MM.1S (cell line): ENCODE results near the gene LGR4.

Experiments used
- DNase-seq: peaks from one replicate; pipeline ENCODE4 v3.0.0-alpha.2; 2015
- H2AFZ ChIP-seq: fragments of 300-600 bp; sonication (generic); 2 replicates; pipeline ENCODE4 v1.6.0; 2016; ENCODE audit warnings: antibody characterized with exemption, low read length
- H3F3A ChIP-seq: fragments of 300-600 bp; sonication (generic); 2 replicates; pipeline ENCODE4 v1.6.1; 2016; ENCODE audit warnings: mild to moderate bottlenecking, antibody characterized with exemption, low read length, moderate library complexity, mixed read lengths; ENCODE audit not compliant: insufficient read depth
- H3K27ac ChIP-seq: fragments of 300-600 bp; sonication (generic); 2 replicates; pipeline ENCODE4 v1.5.1; 2016; ENCODE audit warnings: mild to moderate bottlenecking, low read length
- H3K27me3 ChIP-seq: fragments of 300-600 bp; sonication (generic); replicated peaks from 2 replicates; pipeline ENCODE4 v1.6.0; 2016; ENCODE audit warnings: low read length; ENCODE audit not compliant: insufficient read depth
- H3K36me3 ChIP-seq: fragments of 300-600 bp; sonication (generic); replicated peaks from 2 replicates; pipeline ENCODE4 v1.6.1; 2016; ENCODE audit warnings: mild to moderate bottlenecking, low read length, mixed read lengths; ENCODE audit not compliant: insufficient read depth
- H3K4me1 ChIP-seq: fragments of 300-600 bp; sonication (generic); 2 replicates; pipeline ENCODE4 v1.6.1; 2016; ENCODE audit warnings: low read length, mixed read lengths
- H3K4me2 ChIP-seq: fragments of 300-600 bp; sonication (generic); 2 replicates; pipeline ENCODE4 v1.6.0; 2016; ENCODE audit warnings: low read depth, low read length
- H3K4me3 ChIP-seq: fragments of 300-600 bp; sonication (generic); 2 replicates; pipeline ENCODE4 v1.5.1; 2016; ENCODE audit warnings: low read length, mixed read lengths
- H3K79me2 ChIP-seq: fragments of 300-600 bp; sonication (generic); 2 replicates; pipeline ENCODE4 v1.6.1; 2016; ENCODE audit warnings: mixed run types, low read length, mixed read lengths
- H3K9ac ChIP-seq: fragments of 300-600 bp; sonication (generic); 2 replicates; pipeline ENCODE4 v1.6.1; 2016; ENCODE audit warnings: low read length, mixed read lengths
- H3K9me2 ChIP-seq: fragments of 300-600 bp; sonication (generic); replicated peaks from 2 replicates; pipeline ENCODE4 v1.6.1; 2016; ENCODE audit warnings: mild to moderate bottlenecking, low read length, mixed read lengths; ENCODE audit not compliant: insufficient read depth
- H3K9me3 ChIP-seq: fragments of 300-600 bp; sonication (generic); replicated peaks from 2 replicates; pipeline ENCODE4 v1.6.1; 2016; ENCODE audit warnings: mild to moderate bottlenecking, low read length, mixed read lengths; ENCODE audit not compliant: insufficient read depth
- H4K20me1 ChIP-seq: fragments of 300-600 bp; sonication (generic); 2 replicates; pipeline ENCODE4 v1.6.1; 2016; ENCODE audit warnings: mild to moderate bottlenecking, low read length, moderate library complexity, mixed read lengths; ENCODE audit not compliant: insufficient read depth
- CTCF ChIP-seq: fragments of 300-600 bp; sonication (generic); IDR thresholded peaks from 2 replicates; pipeline ENCODE4 v1.5.1; 2016; ENCODE audit warnings: antibody characterized with exemption, low read length, mixed read lengths
- EZH2 ChIP-seq: fragments of 300-600 bp; sonication (generic); optimal IDR thresholded peaks from 2 replicates; pipeline ENCODE3; 2017; ENCODE audit warnings: low read depth, mild to moderate bottlenecking, antibody characterized with exemption, low read length, mixed read lengths
- EZH2phosphoT487 ChIP-seq: fragments of 300-600 bp; sonication (generic); IDR thresholded peaks from 2 replicates; pipeline ENCODE4 v1.6.1; 2018; ENCODE audit warnings: antibody characterized with exemption, low read length

LGR4 gene

GRCh38 chr11:27481992-27482391 lies 9.4 kb upstream of the LGR4 start:
- Histone ChIP-seq H3K36me3 (no peaks in the 10 kb centered on the region), H3K4me2 (no peak overlapping the region), H4K20me1 (no peaks in the 10 kb centered on the region), H3K9ac (no peak overlapping the region), H3K9me3 (no peaks in the 10 kb centered on the region), H3K27ac (no peak overlapping the region), H3K4me3 (no peak overlapping the region), H2AFZ (no peak overlapping the region), H3K4me1 (no peaks in the 10 kb centered on the region), H3K27me3 (no peaks in the 10 kb centered on the region), H3F3A (no peaks in the 10 kb centered on the region), H3K79me2 (no peaks in the 10 kb centered on the region), H3K9me2 (no peaks in the 10 kb centered on the region)
- DNase-seq = no peak
- TF ChIP-seq CTCF (no peak), EZH2phosphoT487 (no peak), EZH2 (no peak)

- TF ChIP-seq EZH2phosphoT487 = no peak
- no peak for TF ChIP-seq EZH2
Measured at GRCh38 chr11:27477831-27478230, 5.2 kb upstream of the LGR4 start.

GRCh38 chr11:27477243-27477642 lies 4.7 kb upstream of the LGR4 start:
- Histone ChIP-seq H3K79me2 (no peaks in the 10 kb centered on the region), H3K9me2 (no peaks in the 10 kb centered on the region), H4K20me1 (no peaks in the 10 kb centered on the region), H3K27ac (no peak overlapping the region), H2AFZ (no peak overlapping the region), H3K4me1 (no peaks in the 10 kb centered on the region), H3K4me3 (no peak overlapping the region), H3K9me3 (no peaks in the 10 kb centered on the region), H3F3A (no peaks in the 10 kb centered on the region), H3K4me2 (no peak overlapping the region), H3K27me3 (no peaks in the 10 kb centered on the region), H3K9ac (no peak overlapping the region), H3K36me3 (no peaks in the 10 kb centered on the region)
- TF ChIP-seq EZH2phosphoT487 (no peak), EZH2 (no peak), CTCF (no peak)
- DNase-seq = no peak

More at GRCh38 chr11:27477831-27478230, 5.2 kb upstream of the LGR4 start:
- H3K9me2 ChIP-seq = no peaks in the 10 kb centered on the region
- no peak overlapping the region for H3K27ac ChIP-seq
- no peak for DNase-seq
- H3K36me3 ChIP-seq = no peaks in the 10 kb centered on the region
- no peaks in the 10 kb centered on the region for H4K20me1 ChIP-seq
- H3K4me1 ChIP-seq = no peaks in the 10 kb centered on the region
- H3K9ac ChIP-seq = no peak overlapping the region
- no peak overlapping the region for H2AFZ ChIP-seq
- no peaks in the 10 kb centered on the region for H3K9me3 ChIP-seq
- no peaks in the 10 kb centered on the region for H3F3A ChIP-seq
- H3K4me3 ChIP-seq = no peak overlapping the region
- H3K4me2 ChIP-seq = no peak overlapping the region
- no peaks in the 10 kb centered on the region for H3K79me2 ChIP-seq
- H3K27me3 ChIP-seq = no peaks in the 10 kb centered on the region

- no peak overlapping the region for H3K27ac ChIP-seq
- H3K9me3 ChIP-seq = no peaks in the 10 kb centered on the region
- no peaks in the 10 kb centered on the region for H3F3A ChIP-seq
- no peaks in the 10 kb centered on the region for H3K36me3 ChIP-seq
- H3K4me3 ChIP-seq = no peak overlapping the region
- H3K79me2 ChIP-seq = no peaks in the 10 kb centered on the region
- no peak overlapping the region for H2AFZ ChIP-seq
- no peaks in the 10 kb centered on the region for H3K4me1 ChIP-seq
- H3K9me2 ChIP-seq = no peaks in the 10 kb centered on the region
- H4K20me1 ChIP-seq = no peaks in the 10 kb centered on the region
- H3K4me2 ChIP-seq = no peak overlapping the region
- H3K27me3 ChIP-seq = no peaks in the 10 kb centered on the region
- TF ChIP-seq EZH2phosphoT487 = no peak
- no peak for TF ChIP-seq EZH2
- no peak for TF ChIP-seq CTCF
- no peak overlapping the region for H3K9ac ChIP-seq
- DNase-seq = no peak
Measured at GRCh38 chr11:27475622-27476021, 3.0 kb upstream of the LGR4 start.
